ENCODE results near the gene ZNF540.
"Not testable (repeated sequence)": the region's sequence is repeated elsewhere in the genome, so short reads cannot be mapped to it uniquely, and the experiment has no call there.

ZNF540 gene

DNA sequence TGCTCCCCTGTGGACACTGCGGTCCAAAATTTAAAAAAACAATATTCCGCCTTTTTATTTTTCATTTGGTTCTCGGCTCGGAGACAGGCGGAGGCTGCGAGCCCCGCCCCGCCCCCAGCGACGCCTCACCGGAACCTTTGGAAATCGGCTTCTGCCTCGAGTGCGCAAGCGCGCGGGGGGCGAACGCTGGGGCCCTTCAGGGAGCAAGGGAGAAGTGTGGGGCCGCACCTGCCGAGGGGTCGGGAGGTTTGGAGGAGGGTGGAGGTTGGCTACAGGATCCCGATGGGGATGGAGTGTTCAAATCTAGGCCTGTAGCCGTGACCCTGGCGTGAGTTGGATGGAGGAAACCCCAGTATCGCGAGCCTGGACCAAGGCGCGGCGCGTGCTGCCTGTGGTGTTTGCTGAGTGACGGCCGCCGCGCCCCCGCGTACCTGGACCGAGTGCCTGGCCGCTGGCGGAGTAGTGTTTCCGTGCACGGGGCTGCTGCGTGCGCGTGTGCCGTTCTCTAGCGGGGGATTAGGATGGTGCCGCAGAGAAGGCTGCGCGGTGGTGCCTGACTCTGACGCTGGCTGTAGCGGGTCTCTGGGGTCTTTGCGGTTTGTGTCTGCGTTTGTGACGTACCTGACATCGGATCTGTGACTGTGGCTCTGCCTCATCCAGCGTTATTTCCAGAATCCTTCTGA is 61.2 kb downstream of the ZNF540 start:
- TF ChIP-seq, protein P1, sequence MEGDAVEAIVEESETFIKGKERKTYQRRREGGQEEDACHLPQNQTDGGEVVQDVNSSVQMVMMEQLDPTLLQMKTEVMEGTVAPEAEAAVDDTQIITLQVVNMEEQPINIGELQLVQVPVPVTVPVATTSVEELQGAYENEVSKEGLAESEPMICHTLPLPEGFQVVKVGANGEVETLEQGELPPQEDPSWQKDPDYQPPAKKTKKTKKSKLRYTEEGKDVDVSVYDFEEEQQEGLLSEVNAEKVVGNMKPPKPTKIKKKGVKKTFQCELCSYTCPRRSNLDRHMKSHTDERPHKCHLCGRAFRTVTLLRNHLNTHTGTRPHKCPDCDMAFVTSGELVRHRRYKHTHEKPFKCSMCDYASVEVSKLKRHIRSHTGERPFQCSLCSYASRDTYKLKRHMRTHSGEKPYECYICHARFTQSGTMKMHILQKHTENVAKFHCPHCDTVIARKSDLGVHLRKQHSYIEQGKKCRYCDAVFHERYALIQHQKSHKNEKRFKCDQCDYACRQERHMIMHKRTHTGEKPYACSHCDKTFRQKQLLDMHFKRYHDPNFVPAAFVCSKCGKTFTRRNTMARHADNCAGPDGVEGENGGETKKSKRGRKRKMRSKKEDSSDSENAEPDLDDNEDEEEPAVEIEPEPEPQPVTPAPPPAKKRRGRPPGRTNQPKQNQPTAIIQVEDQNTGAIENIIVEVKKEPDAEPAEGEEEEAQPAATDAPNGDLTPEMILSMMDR (IDR thresholded peaks at IDR 0.05): no peak
- TF ChIP-seq ZFX (IDR thresholded peaks at IDR 0.05; ENCODE audit: borderline replicate concordance): no peak
- peak overlapping the region; percentile 93 for H3K27ac ChIP-seq

DNA sequence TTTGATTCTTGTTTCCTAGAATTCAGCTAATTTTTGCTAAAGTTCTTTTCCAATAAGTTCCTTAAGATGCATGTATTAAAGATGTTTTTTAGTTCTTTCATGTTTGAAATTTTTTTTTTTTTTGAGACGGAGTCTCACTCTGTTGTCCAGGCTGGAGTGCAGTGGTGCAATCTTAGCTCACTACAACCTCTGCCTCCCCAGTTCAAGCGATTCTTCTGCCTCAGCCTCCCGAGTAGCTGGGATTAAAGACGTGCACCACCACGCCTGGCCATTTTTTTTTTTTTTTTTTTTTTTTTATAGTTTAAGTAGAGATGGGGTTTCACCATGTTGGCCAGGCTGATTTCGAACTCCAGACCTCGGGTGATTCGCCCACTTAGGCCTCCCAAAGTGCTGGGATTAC is 62.5 kb downstream of the ZNF540 start:
- not testable (repeated sequence) for H3K27ac ChIP-seq
